SK-N-MC (cell line): ENCODE results near the gene PDE4B.

Experiments
- EZH2 ChIP-seq: fragments of 200-600 bp; sonication (generic); IDR thresholded peaks from one replicate; pipeline ENCODE4 v1.6.1; 2017; ENCODE audit warnings: antibody characterized with exemption
- FOXP2 ChIP-seq: optimal IDR thresholded peaks from 2 replicates; pipeline ENCODE3; 2011; ENCODE audit warnings: mild to moderate bottlenecking, moderate library complexity; ENCODE audit not compliant: insufficient read depth; ENCODE audit errors: extremely low read length, control extremely low read depth
- POLR2AphosphoS5 ChIP-seq: IDR thresholded peaks from 2 replicates; pipeline ENCODE4 v1.6.1; 2012; ENCODE audit warnings: mild to moderate bottlenecking, low read depth, low read length, borderline replicate concordance

DNA sequence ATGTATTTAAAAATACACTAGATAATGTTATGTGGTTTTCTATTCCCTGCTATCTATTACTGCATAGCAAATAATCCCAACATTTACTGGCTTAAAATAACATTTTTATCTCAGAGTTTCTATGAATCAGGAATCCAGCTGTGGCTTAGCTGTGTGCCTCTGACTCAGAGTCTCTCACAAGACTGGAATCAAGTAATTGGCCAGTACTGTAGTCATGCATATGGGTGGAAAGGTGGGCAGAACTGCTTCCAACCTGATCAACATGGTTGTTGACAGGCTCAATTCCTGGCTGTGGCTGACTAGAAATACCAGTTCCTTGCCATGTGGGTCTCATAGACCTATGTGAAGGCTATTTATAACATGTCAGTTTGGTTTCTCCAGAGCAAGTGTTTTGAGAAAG is 131.8 kb downstream of the PDE4B start:
- TF ChIP-seq EZH2, result no peak
- TF ChIP-seq POLR2AphosphoS5, result no peak
- TF ChIP-seq FOXP2, result no peak
